ENCODE results near the gene GFPT1.

Gene GFPT1

DNA sequence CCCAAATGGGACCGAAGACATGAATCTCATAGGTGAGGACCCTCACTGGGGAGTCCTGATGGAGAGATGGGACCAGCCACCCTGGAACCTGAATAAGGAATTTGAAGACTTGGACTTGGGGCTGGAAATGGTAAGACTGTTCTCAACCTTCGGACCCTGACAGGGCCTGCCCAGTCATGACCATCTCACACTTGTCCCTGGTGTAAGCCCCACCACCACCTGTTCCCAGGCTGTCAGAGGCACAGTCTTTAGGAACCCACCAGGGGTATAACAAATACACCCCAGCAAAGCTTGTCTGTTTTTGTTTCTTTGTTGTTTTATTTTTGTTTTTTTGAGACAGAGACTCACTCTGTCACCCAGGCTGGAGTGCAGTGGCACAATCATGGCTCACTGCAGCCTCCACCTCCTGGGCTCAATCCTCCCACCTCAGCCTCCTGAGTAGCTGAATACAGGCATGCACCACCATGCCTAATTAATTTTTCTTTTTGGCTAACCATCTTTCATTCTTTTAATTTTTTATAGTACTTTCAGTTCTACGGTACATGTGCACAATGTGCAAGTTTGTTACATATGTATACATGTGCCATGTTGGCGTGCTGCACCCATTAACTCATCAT lies 106.1 kb downstream of the GFPT1 start:
- DNase-seq (ENCODE audit: low spot score): no peak
- Mint-ChIP-seq H3K4me3 (no peak overlapping the region), H3K4me1 (ENCODE audit: low read depth) (no peaks in the 10 kb centered on the region), H3K36me3 (ENCODE audit: low read depth) (no peaks in the 10 kb centered on the region), H3K9me3 (no peaks in the 10 kb centered on the region), H3K27ac (no peak overlapping the region), H3K27me3 (ENCODE audit: low read depth) (peaks cover 18% of the 10 kb centered on the region)

DNA sequence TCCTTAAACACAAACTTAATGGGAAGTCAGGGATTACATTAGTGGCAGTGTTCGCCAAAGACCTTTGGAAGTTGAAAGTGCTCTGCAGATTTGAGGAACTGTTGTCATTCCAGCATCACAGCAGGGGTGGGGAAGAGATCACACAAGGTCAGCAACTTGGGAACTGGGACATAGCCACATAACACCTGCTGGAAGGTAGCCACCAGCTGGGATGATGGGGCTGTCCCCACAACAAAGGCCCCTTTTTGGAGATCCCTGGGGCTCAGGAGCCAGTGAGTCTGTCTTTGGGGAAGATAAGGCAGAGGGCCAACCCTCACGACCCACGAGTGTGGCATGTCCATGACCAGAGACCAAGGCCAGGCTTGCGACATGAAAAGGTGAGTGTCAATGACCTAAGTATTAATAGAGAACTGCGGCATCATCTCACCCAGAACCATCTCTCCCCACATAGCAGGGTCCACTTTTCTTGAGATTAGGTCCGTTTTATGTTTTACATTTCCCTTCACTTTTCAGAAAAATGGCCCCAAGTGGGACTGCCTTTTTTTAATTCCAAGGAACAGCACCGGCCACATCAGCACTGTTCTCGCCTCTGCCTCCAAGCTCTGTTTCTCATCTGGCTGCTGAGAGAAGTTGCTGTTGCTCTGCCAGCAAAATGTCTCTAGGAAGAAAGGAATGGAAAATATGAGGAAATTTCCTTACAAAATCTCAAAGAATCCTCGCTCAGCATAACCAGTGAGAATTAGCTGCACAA lies 106.9 kb downstream of the GFPT1 start:
- no peaks in the 10 kb centered on the region for H3K9me3 Mint-ChIP-seq
- H3K36me3 Mint-ChIP-seq (ENCODE audit: low read depth): no peaks in the 10 kb centered on the region
- H3K4me1 Mint-ChIP-seq (ENCODE audit: low read depth): no peaks in the 10 kb centered on the region
- no peak overlapping the region for H3K27ac Mint-ChIP-seq
- peaks cover 18% of the 10 kb centered on the region for H3K27me3 Mint-ChIP-seq (ENCODE audit: low read depth)
- no peak overlapping the region for H3K4me3 Mint-ChIP-seq
- DNase-seq (ENCODE audit: low spot score): no peak

DNA sequence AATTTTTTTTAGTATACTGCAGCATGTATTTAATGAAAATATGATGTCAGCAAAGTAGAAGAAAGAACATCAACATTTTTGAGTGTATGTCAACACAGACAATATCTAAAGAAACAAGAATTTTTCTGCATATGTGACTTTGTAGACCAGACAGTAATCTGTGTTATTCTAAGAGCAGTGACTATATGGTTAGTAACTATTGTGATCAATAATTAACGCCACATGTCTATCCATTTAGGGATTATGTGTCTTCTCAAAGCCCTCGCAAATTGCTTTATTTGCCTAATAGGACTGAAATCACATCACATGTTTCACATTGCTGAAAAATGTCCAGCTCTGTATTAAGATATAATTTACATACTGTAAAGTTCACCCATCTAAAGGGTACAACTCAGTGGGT lies 107.8 kb downstream of the GFPT1 start:
- Mint-ChIP-seq H3K4me3 (no peak overlapping the region), H3K27ac (no peak overlapping the region), H3K4me1 (ENCODE audit: low read depth) (no peaks in the 10 kb centered on the region), H3K9me3 (no peaks in the 10 kb centered on the region), H3K27me3 (ENCODE audit: low read depth) (peaks cover 20% of the 10 kb centered on the region), H3K36me3 (ENCODE audit: low read depth) (no peaks in the 10 kb centered on the region)
- DNase-seq (ENCODE audit: low spot score): no peak

DNA sequence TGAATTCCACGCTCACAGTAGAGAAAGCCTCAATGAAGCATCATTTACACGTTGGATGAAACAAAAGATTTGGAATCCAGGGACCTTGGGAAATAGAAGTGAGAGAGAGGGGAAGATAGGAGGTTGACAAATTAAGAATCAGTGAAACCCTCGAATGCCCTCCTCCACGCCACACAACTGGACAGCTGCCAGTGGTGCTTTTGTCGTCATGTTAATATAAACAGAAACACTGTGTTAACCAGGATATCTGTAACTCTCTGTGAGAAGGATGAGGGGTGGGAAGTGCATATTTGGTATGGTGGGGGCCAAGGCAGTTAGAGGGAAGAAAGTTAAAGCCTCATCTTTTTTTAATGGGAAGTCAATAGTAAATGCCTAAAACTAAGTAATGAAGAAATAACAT lies 108.7 kb downstream of the GFPT1 start:
- no peak for DNase-seq (ENCODE audit: low spot score)
- no peak overlapping the region for H3K27ac Mint-ChIP-seq
- no peak overlapping the region for H3K4me3 Mint-ChIP-seq
- peaks cover 26% of the 10 kb centered on the region for H3K27me3 Mint-ChIP-seq (ENCODE audit: low read depth)
- H3K9me3 Mint-ChIP-seq: no peaks in the 10 kb centered on the region
- no peaks in the 10 kb centered on the region for H3K4me1 Mint-ChIP-seq (ENCODE audit: low read depth)
- no peaks in the 10 kb centered on the region for H3K36me3 Mint-ChIP-seq (ENCODE audit: low read depth)

DNA sequence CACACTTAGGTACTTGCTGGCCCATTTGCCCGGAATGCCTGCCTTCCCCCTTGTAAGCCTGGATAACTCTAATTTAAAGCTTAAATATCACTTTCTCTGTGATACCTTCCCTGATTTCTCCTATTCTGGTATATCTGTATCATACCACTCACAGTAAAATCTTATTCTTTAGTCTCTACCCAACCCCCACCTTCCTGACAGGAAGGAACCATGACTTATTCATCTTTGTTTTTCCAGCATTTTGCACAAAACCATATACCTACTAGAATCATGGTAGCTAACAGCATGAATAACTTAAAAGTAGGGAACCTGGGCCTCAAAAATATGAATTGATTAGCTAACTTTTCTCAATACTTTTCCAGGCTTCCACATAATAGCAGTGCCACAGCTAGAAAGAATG lies 111.5 kb downstream of the GFPT1 start:
- no peak overlapping the region for H3K4me3 Mint-ChIP-seq
- no peaks in the 10 kb centered on the region for H3K4me1 Mint-ChIP-seq (ENCODE audit: low read depth)
- no peak for DNase-seq (ENCODE audit: low spot score)
- no peaks in the 10 kb centered on the region for H3K9me3 Mint-ChIP-seq
- peaks cover 24% of the 10 kb centered on the region for H3K27me3 Mint-ChIP-seq (ENCODE audit: low read depth)
- H3K27ac Mint-ChIP-seq: no peak overlapping the region
- H3K36me3 Mint-ChIP-seq (ENCODE audit: low read depth): no peaks in the 10 kb centered on the region

DNA sequence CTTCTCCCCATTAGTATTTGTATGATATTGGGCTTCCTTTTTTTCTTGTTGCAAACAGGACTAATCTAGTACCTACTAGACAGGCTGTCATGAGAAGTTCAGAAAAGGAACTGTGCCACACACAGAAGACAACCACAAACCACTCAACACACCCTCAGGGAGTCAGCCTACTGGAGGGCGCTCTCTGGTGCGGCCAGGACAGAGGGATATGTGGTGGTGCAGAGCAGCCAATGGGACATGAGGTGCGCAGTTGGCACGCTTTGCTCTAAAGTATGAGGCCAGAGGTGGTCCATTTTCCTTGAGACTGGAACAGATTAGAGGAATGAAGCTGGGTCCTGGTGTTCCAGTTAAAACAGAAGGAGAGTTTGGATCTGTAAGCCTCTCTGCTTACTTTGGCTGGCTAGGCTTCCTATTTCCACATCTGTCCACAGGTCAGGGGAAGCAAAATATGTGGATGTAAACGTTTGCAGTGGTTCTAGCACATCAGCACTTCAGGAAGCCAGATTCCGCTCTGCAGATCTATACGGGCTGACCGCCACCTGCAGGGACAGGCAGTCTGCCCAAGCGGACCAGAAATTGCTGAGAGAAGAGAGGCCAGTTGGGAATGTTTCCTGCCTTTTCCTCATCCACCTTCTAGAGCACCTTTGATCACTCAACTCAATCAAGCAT lies 114.1 kb downstream of the GFPT1 start:
- no peaks in the 10 kb centered on the region for H3K4me1 Mint-ChIP-seq (ENCODE audit: low read depth)
- no peaks in the 10 kb centered on the region for H3K36me3 Mint-ChIP-seq (ENCODE audit: low read depth)
- DNase-seq (ENCODE audit: low spot score): no peak
- H3K9me3 Mint-ChIP-seq: no peaks in the 10 kb centered on the region
- H3K27me3 Mint-ChIP-seq (ENCODE audit: low read depth): peaks cover 28% of the 10 kb centered on the region
- no peak overlapping the region for H3K4me3 Mint-ChIP-seq
- no peak overlapping the region for H3K27ac Mint-ChIP-seq

DNA sequence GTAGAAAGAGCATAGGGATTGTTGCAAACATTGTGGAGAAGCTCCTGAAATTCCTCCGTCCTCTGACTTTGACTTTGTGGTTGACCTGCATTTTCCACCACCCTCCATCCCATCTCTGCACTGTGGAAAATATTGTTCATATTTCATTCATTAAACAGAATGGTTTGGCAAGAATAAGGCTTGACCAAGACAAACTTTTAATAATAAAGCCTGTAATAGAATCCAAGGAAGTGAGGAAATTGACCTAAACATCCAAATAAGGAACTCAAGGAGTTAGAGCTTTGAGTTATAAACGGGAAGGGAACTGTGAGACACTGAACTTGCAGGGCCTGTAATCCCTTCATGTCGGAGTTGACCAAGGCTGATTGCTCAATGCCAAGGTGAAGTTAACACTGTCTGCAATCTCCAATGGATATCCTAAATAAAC lies 115.2 kb downstream of the GFPT1 start:
- no peak for DNase-seq (ENCODE audit: low spot score)
- Mint-ChIP-seq H3K4me3 (no peak overlapping the region), H3K9me3 (no peaks in the 10 kb centered on the region), H3K4me1 (ENCODE audit: low read depth) (no peaks in the 10 kb centered on the region), H3K36me3 (ENCODE audit: low read depth) (no peaks in the 10 kb centered on the region), H3K27me3 (ENCODE audit: low read depth) (peaks cover 25% of the 10 kb centered on the region), H3K27ac (no peak overlapping the region)

Measured in T-helper 2 cell treated with Interferon-gamma antibody and Interleukin-4, amounts not matched to agents 5 μg/mL and 100 μg/mL, for 36 hours (primary cell).